Tongue (tissue), 2 donors: ENCODE results near the gene GRIK3. TPM values are rescaled to one million over a fixed set of nuclear protein-coding genes. Genes with fewer than 3 reads are reported as not detected.

ENCODE experiments used
- DNase-seq: peaks from one replicate; pipeline ENCODE4 v3.0.0-alpha.2; 2015
- total RNA-seq: library from RNA; depleted of rRNA; stranded (reverse); fragments of >200 nt; gene quantifications from one replicate; pipeline ENCODE4 v1.2.3, GENCODE V29; 2014

The GRIK3 gene
- total RNA-seq, 1 donor from 2014 or later: 3.2 TPM

- no peak for DNase-seq
Observed at GRCh38 chr1:36981126-36981525, 53.2 kb downstream of the GRIK3 start.

GRCh38 chr1:36977731-36978406 lies 56.4 kb downstream of the GRIK3 start:
- DNase-seq: no peak

- DNase-seq: no peak
Observed at GRCh38 chr1:36975642-36976041, 58.7 kb downstream of the GRIK3 start.

- no peak for DNase-seq
Observed at GRCh38 chr1:36973056-36973455, 61.3 kb downstream of the GRIK3 start.

- DNase-seq: no peak
Observed at GRCh38 chr1:36971852-36972618, 62.3 kb downstream of the GRIK3 start.

GRCh38 chr1:36968730-36969129 lies 65.6 kb downstream of the GRIK3 start:
- DNase-seq: no peak

GRCh38 chr1:36966242-36966641 lies 68.1 kb downstream of the GRIK3 start:
- DNase-seq: peak; percentile 19

GRCh38 chr1:36965275-36966159 lies 68.8 kb downstream of the GRIK3 start:
- no peak for DNase-seq

GRCh38 chr1:36964830-36965229 lies 69.5 kb downstream of the GRIK3 start:
- no peak for DNase-seq

- DNase-seq: no peak
Observed at GRCh38 chr1:36963006-36963405, 71.3 kb downstream of the GRIK3 start.

GRCh38 chr1:36961062-36961615 lies 73.2 kb downstream of the GRIK3 start:
- DNase-seq: no peak

- DNase-seq: no peak
Observed at GRCh38 chr1:36956570-36956969, 77.7 kb downstream of the GRIK3 start.

- no peak for DNase-seq
Observed at GRCh38 chr1:36955016-36955415, 79.3 kb downstream of the GRIK3 start.

- DNase-seq: no peak
Observed at GRCh38 chr1:36953061-36953460, 81.3 kb downstream of the GRIK3 start.

- no peak for DNase-seq
Observed at GRCh38 chr1:36951761-36952160, 82.6 kb downstream of the GRIK3 start.

GRCh38 chr1:36951292-36951750 lies 83.0 kb downstream of the GRIK3 start:
- DNase-seq: no peak

- no peak for DNase-seq
Observed at GRCh38 chr1:36950604-36951291, 83.6 kb downstream of the GRIK3 start.

- DNase-seq: no peak
Observed at GRCh38 chr1:36948606-36949005, 85.7 kb downstream of the GRIK3 start.

- DNase-seq: no peak
Observed at GRCh38 chr1:36948147-36948546, 86.2 kb downstream of the GRIK3 start.

GRCh38 chr1:36947384-36947783 lies 86.9 kb downstream of the GRIK3 start:
- no peak for DNase-seq

- no peak for DNase-seq
Observed at GRCh38 chr1:36944883-36945282, 89.4 kb downstream of the GRIK3 start.

GRCh38 chr1:36942148-36942547 lies 92.2 kb downstream of the GRIK3 start:
- DNase-seq: no peak
